Activated CD8-positive, alpha-beta T cell treated with anti-CD3 and anti-CD28 coated beads for 36 hours (primary cell): ENCODE measurements around the gene SP8. TPM values are rescaled to one million over a fixed set of nuclear protein-coding genes. Genes with fewer than 3 reads are reported as not detected.
"Not testable (repeated sequence)": the region's sequence is repeated elsewhere in the genome, so short reads cannot be mapped to it uniquely, and the experiment has no call there.

Experiments used
- ATAC-seq: fragments of 200-7000 bp; cut with Tn5 transposase; one replicate; pipeline ENCODE4 v1.10.0; 2021; ENCODE audit warnings: mild to moderate bottlenecking, moderate library complexity
- CTCF ChIA-PET: fragments of 350-600 bp; sonication (Branson Sonifier 250); formaldehyde crosslinking; loops from one replicate; lab custom pipeline; 2021; ENCODE audit warnings: antibody characterized with exemption; lab: Charles Lee
- POLR2A ChIA-PET: fragments of 350-600 bp; sonication (Branson Sonifier 250); formaldehyde crosslinking; loops from one replicate; lab custom pipeline; 2021; ENCODE audit warnings: antibody characterized with exemption; lab: Charles Lee
- DNase-seq: peaks from one replicate; pipeline ENCODE4 v3.0.0-alpha.2; 2020
- H3K27ac Mint-ChIP-seq: one replicate; pipeline ENCODE4 v1.8.0; 2021; ENCODE audit warnings: mild to moderate bottlenecking, mixed read lengths
- H3K27me3 Mint-ChIP-seq: one replicate; pipeline ENCODE4 v1.8.0; 2021; ENCODE audit warnings: mixed read lengths
- H3K36me3 Mint-ChIP-seq: one replicate; pipeline ENCODE4 v1.8.0; 2021; ENCODE audit warnings: low read depth, mixed read lengths
- H3K4me1 Mint-ChIP-seq: one replicate; pipeline ENCODE4 v1.8.0; 2021; ENCODE audit warnings: low read depth, mixed read lengths
- H3K4me3 Mint-ChIP-seq: one replicate; pipeline ENCODE4 v1.8.0; 2021; ENCODE audit warnings: mild to moderate bottlenecking, moderate library complexity, mixed read lengths
- H3K9me3 Mint-ChIP-seq: one replicate; pipeline ENCODE4 v1.8.0; 2021; ENCODE audit warnings: mixed read lengths
- intact Hi-C: fragments of 100-400 bp; cut with micrococcal nuclease; formaldehyde crosslinking; loops from one replicate; pipeline ENCODE4 v1.10.0; 2022
- total RNA-seq, 2 experiments: library from RNA; stranded (reverse); gene quantifications; one replicate each; pipeline ENCODE4 v1.2.3, GENCODE V29; 2021
- TF ChIP-seq, protein P1 (sequence below): fragments of 200-600 bp; IDR thresholded peaks from one replicate; pipeline ENCODE4 v1.8.0; 2022; ENCODE audit warnings: antibody characterized with exemption, mild to moderate bottlenecking

The SP8 gene
- total RNA-seq, 2 experiments from 2014 or later, result not detected

DNA sequence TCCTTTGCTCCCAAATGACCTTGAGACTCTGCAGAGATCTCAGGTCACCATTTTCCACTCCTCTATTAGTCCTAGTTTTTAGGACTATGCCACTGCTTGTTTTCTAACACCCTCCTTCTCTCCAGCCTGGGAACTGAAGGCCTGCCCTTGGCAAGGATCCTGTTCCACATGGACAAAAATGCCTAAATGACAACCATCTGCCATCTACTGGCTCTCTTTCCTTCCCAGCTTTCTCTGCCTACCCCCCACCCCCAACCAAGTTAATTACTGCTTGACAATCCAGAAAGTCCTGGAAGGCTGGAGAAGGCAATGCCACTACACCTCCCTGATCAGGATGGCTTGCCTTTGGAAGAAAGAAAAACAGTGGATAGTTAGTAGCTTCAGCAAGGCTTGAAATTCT, 44.8 kb upstream of the SP8 start:
- TF ChIP-seq, protein P1, sequence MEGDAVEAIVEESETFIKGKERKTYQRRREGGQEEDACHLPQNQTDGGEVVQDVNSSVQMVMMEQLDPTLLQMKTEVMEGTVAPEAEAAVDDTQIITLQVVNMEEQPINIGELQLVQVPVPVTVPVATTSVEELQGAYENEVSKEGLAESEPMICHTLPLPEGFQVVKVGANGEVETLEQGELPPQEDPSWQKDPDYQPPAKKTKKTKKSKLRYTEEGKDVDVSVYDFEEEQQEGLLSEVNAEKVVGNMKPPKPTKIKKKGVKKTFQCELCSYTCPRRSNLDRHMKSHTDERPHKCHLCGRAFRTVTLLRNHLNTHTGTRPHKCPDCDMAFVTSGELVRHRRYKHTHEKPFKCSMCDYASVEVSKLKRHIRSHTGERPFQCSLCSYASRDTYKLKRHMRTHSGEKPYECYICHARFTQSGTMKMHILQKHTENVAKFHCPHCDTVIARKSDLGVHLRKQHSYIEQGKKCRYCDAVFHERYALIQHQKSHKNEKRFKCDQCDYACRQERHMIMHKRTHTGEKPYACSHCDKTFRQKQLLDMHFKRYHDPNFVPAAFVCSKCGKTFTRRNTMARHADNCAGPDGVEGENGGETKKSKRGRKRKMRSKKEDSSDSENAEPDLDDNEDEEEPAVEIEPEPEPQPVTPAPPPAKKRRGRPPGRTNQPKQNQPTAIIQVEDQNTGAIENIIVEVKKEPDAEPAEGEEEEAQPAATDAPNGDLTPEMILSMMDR, result no peak
- intact Hi-C loops, result no loop called here
- Mint-ChIP-seq H3K27me3 (peaks cover 3% of the 10 kb centered on the region), H3K4me1 (no peaks in the 10 kb centered on the region), H3K9me3 (no peaks in the 10 kb centered on the region), H3K27ac (no peak overlapping the region), H3K4me3 (no peak overlapping the region), H3K36me3 (no peaks in the 10 kb centered on the region)
- POLR2A ChIA-PET, result no interaction called here
- ATAC-seq (no peak), DNase-seq (no peak)
- CTCF ChIA-PET, result no interaction called here

DNA sequence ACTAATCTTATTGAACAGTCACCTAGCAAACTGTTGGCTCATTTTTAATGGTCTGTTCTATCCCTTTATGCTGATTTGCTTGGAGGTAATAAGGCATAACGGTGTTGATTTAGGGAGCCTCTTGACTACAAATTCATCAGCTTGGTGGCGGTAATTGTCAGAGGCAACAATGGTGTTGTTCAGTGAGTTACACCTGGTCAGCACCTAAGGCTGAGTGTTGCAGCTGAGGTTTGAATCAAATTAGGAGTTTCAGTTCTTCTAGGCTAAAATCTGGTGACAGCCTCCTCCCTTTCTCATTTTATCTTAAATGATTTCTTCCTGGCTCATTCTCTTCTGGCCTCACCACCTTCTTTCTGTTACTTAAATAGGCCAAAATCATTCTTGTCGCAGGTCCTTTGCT, 42.3 kb upstream of the SP8 start:
- peaks cover 3% of the 10 kb centered on the region for H3K27me3 Mint-ChIP-seq
- no peaks in the 10 kb centered on the region for H3K4me1 Mint-ChIP-seq
- no peak overlapping the region for H3K27ac Mint-ChIP-seq
- DNase-seq (no peak), ATAC-seq (no peak)
- ChIA-PET CTCF (no interaction called here), POLR2A (no interaction called here)
- TF ChIP-seq, protein P1, result no peak
- no peaks in the 10 kb centered on the region for H3K36me3 Mint-ChIP-seq
- intact Hi-C loops, result no loop called here
- no peaks in the 10 kb centered on the region for H3K9me3 Mint-ChIP-seq
- no peak overlapping the region for H3K4me3 Mint-ChIP-seq

DNA sequence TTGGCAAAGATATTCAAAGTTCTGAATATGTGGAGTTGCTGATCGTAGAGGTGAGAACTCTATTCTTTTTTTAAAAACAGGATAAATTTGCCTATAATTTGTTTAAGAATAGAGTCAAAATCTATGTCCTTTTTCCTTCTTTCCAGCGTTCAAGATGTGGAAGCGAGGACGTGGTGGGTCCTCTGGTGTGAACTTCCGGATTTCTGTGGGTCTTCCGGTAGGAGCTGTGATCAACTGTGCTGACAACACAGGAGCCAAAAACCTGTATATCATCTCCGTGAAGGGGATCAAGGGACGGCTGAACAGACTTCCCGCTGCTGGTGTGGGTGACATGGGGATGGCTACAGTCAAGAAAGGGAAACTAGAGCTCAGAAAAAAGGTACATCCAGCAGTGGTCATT, 40.5 kb upstream of the SP8 start:
- Mint-ChIP-seq H3K4me1 (no peaks in the 10 kb centered on the region), H3K27ac (no peak overlapping the region), H3K27me3 (peaks cover 2% of the 10 kb centered on the region), H3K4me3 (no peak overlapping the region), H3K36me3 (no peaks in the 10 kb centered on the region), H3K9me3 (no peaks in the 10 kb centered on the region)
- DNase-seq (no peak), ATAC-seq (no peak)
- intact Hi-C loops, result no loop called here
- ChIA-PET CTCF (no interaction called here), POLR2A (no interaction called here)
- TF ChIP-seq, protein P1, result no peak

DNA sequence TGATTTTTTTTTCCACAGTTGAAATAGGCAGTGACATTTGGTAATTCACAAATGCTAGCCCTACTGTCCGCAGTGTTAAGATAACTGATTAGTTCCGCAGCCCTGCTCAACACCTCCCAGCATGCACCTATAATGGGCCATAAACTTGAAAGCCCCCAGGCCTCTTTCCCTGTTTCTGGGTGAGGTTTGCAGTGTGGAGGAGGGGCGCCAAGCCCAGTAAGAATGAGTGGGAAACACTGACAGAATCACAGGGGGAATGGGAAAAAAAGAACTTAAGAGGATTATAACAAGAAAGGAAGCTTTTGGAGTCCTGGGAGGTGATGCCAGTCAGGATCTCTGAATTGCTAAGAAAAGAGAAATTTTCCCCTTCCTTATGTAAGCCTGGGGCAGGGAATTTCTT, 39.6 kb upstream of the SP8 start:
- DNase-seq (no peak), ATAC-seq (no peak)
- POLR2A ChIA-PET, result no interaction called here
- Mint-ChIP-seq H3K4me1 (no peaks in the 10 kb centered on the region), H3K36me3 (no peaks in the 10 kb centered on the region), H3K27me3 (peaks cover 1% of the 10 kb centered on the region), H3K4me3 (no peak overlapping the region), H3K9me3 (no peaks in the 10 kb centered on the region), H3K27ac (no peak overlapping the region)
- CTCF ChIA-PET, result interaction anchor here (1.2 kb wide), 1 partner anchor 11 kb away, joined by 3 read pairs; no protein-coding TSS in a partner anchor
- TF ChIP-seq, protein P1, result no peak
- intact Hi-C loops, result no loop called here

DNA sequence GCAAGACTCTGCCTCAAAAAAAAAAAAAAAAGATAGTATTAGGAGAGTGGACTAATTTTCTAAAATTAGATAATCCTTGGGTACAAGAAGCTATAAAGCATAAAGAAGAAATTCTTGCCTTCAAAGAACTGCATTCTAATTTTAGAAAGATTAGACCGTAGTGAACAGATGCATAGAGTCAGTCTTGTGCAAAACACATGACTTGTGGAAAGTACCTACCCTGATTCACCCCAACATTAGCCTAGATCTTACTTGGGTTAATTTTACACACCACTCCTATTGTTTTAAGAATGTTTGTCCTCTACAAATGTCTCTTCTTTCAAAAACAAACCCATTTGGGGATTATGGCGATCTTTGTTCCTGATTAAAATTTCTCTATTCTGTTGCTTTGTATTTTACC, 38.9 kb upstream of the SP8 start:
- H3K4me3 Mint-ChIP-seq, result no peak overlapping the region
- POLR2A ChIA-PET, result no interaction called here
- intact Hi-C loops, result no loop called here

DNA sequence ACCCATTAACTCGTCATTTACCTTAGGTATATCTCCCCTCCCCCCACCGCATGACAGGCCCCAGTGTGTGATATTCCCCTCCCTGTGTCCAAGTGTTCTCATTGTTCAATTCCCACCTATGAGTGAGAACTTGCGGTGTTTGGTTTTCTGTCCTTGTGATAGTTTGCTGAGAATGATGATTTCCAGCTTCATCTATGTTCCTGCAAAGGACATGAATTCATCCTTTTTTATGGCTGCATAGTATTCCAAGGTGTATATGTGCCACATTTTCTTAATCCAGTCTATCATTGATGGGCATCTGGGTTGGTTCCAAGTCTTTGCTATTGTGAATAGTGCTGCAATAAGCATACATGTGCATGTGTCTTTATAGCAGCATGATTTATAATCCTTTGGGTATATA, 34.7 kb upstream of the SP8 start:
- H3K27me3 Mint-ChIP-seq, intact Hi-C loops, POLR2A ChIA-PET, H3K4me1 Mint-ChIP-seq, H3K4me3 Mint-ChIP-seq, H3K36me3 Mint-ChIP-seq, H3K9me3 Mint-ChIP-seq, CTCF ChIA-PET, DNase-seq, ATAC-seq, H3K27ac Mint-ChIP-seq: not testable (repeated sequence)

More for the DNA sequence above, 38.9 kb upstream of the SP8 start:
- H3K9me3 Mint-ChIP-seq, result no peaks in the 10 kb centered on the region
- H3K27me3 Mint-ChIP-seq, result peaks cover 2% of the 10 kb centered on the region
- H3K36me3 Mint-ChIP-seq, result no peaks in the 10 kb centered on the region
- CTCF ChIA-PET, result interaction anchor here (1.2 kb wide), 1 partner anchor 11 kb away, joined by 3 read pairs; no protein-coding TSS in a partner anchor
- TF ChIP-seq, protein P1, result no peak
- no peak for DNase-seq
- H3K4me1 Mint-ChIP-seq, result no peaks in the 10 kb centered on the region
- H3K27ac Mint-ChIP-seq, result no peak overlapping the region
- no peak for ATAC-seq
